ENCODE measurements around the gene SEMA3G. TPM values are rescaled to one million over a fixed set of nuclear protein-coding genes. Genes with fewer than 3 reads are reported as not detected.

Gene SEMA3G
- total and polyA plus RNA-seq, 8 donors: under 0.01 to 9.6 (median 1.8) TPM

DNA sequence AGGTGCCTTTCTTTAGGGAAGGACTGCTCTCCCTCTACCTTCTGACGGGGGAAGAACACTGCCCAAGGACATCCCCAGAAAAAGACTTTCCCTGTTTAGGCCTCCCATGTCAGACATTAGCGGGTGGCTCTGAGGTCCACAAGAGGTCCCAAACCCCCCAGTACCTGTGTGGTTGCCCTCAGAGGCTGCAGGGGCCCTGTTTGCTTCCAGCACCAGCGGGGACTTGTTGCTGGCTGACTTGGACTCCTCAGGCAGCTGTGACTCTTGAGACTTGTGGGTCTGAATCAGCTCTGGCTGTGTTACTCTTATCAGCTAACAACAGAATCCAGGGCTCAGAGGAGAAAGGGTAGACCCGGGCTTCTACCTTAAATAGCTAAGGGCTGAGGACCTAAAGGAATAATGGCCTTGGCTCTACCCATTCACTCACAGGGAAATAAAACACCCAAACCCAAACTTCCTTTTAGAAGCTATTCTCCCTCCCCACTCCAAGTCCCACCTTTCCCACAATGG, 39.2 kb downstream of the SEMA3G start:
- Histone ChIP-seq H3K27ac (no peak overlapping the region), H3K36me3 (peaks cover 58 to 80% (median 77%) of the 10 kb centered on the region in 4 donors), H3K4me1 (peaks cover 13 to 45% (median 41%) of the 10 kb centered on the region in 4 donors), H3K4me3 (no peak overlapping the region), H3K9me3 (no peaks in the 10 kb centered on the region), H3K27me3 (no peaks in the 10 kb centered on the region)
- WGBS, 5 donors: 86 to 94% (median 88%) methylated on average over 4 of the region's 4 CpGs
- no peak for DNase-seq
- intact Hi-C loops (cut with DNase I; ENCODE audit: low total_unique reads): no loop called here
- TF ChIP-seq POLR2A (IDR thresholded peaks at IDR 0.05) (no peak), POLR2AphosphoS5 (IDR thresholded peaks at IDR 0.05) (no peak), EP300 (IDR thresholded peaks at IDR 0.05) (no peak)
- TF ChIP-seq, protein P1, sequence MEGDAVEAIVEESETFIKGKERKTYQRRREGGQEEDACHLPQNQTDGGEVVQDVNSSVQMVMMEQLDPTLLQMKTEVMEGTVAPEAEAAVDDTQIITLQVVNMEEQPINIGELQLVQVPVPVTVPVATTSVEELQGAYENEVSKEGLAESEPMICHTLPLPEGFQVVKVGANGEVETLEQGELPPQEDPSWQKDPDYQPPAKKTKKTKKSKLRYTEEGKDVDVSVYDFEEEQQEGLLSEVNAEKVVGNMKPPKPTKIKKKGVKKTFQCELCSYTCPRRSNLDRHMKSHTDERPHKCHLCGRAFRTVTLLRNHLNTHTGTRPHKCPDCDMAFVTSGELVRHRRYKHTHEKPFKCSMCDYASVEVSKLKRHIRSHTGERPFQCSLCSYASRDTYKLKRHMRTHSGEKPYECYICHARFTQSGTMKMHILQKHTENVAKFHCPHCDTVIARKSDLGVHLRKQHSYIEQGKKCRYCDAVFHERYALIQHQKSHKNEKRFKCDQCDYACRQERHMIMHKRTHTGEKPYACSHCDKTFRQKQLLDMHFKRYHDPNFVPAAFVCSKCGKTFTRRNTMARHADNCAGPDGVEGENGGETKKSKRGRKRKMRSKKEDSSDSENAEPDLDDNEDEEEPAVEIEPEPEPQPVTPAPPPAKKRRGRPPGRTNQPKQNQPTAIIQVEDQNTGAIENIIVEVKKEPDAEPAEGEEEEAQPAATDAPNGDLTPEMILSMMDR (IDR thresholded peaks at IDR 0.05): no peak

DNA sequence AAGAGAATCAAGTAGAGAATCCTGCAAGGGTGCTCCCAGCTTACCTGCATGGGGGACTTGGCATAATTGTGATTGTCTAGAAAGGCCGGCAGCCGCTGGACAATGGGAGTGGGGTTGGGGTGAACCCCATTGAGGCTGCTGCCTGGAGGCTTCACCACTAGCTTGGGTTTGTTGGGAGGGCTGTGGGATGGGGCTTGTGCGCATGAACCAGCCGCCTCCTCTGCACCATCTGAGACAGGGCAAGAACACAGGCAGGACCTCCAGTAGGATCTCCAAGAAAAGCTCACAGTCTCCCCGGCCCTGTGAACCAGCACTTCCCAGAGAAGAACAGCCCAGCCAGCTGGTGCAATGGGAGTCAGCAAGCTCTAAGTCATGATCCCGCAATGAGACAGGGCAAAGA, 39.8 kb downstream of the SEMA3G start:
- Histone ChIP-seq H3K4me3 (no peak overlapping the region), H3K36me3 (peaks cover 58 to 86% (median 83%) of the 10 kb centered on the region in 4 donors), H3K27ac (no peak overlapping the region), H3K27me3 (no peaks in the 10 kb centered on the region), H3K9me3 (no peaks in the 10 kb centered on the region), H3K4me1 (peaks cover 18 to 51% (median 44%) of the 10 kb centered on the region in 4 donors)
- no peak for DNase-seq
- WGBS, 5 donors: 85 to 97% (median 95%) methylated on average over 4 to 6 of the region's 6 CpGs
- intact Hi-C loops (cut with DNase I; ENCODE audit: low total_unique reads): no loop called here
- TF ChIP-seq POLR2AphosphoS5 (IDR thresholded peaks at IDR 0.05) (no peak), POLR2A (IDR thresholded peaks at IDR 0.05) (no peak), EP300 (IDR thresholded peaks at IDR 0.05) (no peak)

DNA sequence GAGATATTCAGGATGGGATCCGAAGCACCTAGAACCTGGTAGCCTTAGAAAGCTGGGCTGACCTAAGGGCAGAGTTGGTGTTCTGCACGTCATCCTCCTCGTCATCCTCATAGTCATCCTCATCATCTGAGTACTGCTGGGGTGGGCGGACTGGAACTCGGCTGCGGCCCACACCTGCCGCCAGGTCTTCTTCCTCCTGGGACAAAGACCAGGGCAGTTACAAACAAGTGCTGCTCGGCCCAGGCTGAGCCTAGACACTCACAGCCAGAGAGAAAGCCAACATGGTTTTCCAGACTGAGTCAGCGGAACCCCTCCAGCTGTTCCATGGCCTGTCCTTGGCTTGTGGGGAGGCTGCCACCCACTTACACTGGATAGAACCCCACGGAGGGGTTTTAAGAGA, 40.5 kb downstream of the SEMA3G start:
- H3K9me3 ChIP-seq: no peaks in the 10 kb centered on the region
- H3K27me3 ChIP-seq: no peaks in the 10 kb centered on the region
- peaks cover 21 to 51% (median 47%) of the 10 kb centered on the region in 4 donors for H3K4me1 ChIP-seq
- H3K36me3 ChIP-seq: peaks cover 58 to 93% (median 84%) of the 10 kb centered on the region in 4 donors
- TF ChIP-seq EP300 (IDR thresholded peaks at IDR 0.05) (no peak), POLR2A (IDR thresholded peaks at IDR 0.05) (no peak), POLR2AphosphoS5 (IDR thresholded peaks at IDR 0.05) (no peak)
- TF ChIP-seq, protein P1 (IDR thresholded peaks at IDR 0.05): no peak
- no peak overlapping the region for H3K4me3 ChIP-seq
- no peak overlapping the region for H3K27ac ChIP-seq
- 86 to 96% (median 93%) methylated on average over 6 to 10 of the region's 10 CpGs for WGBS, 5 donors
- intact Hi-C loops (cut with DNase I; ENCODE audit: low total_unique reads): no loop called here
- no peak for DNase-seq

DNA sequence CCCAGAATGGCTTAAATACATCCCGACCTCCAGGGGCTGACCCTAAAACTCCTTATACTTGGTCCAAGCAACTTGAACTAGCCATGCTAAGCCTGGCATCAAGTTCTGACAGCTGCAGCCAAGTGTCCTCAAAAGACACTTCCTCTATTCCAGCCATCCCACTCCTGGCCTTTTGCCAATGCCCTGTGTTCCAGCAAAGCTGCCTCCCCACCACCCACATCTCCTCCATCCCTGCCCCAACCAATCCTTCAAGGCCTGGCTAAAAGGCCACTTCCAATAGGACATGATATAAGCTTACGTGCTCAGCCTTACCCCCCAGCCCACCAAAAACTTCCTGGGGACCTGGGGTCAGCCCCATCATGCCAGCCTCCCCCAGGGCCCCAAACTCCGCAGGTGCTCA, 40.9 kb downstream of the SEMA3G start:
- Histone ChIP-seq H3K4me3 (no peak overlapping the region), H3K27me3 (no peaks in the 10 kb centered on the region), H3K27ac (no peak overlapping the region), H3K36me3 (peaks cover 61 to 97% (median 85%) of the 10 kb centered on the region in 4 donors), H3K4me1 (peaks cover 17 to 47% (median 42%) of the 10 kb centered on the region in 4 donors), H3K9me3 (no peaks in the 10 kb centered on the region)
- 84 to 92% (median 90%) methylated on average over 3 of the region's 3 CpGs for WGBS, 5 donors
- no peak for TF ChIP-seq POLR2AphosphoS5 (IDR thresholded peaks at IDR 0.05)
- no peak for TF ChIP-seq POLR2A (IDR thresholded peaks at IDR 0.05)
- no peak for TF ChIP-seq EP300 (IDR thresholded peaks at IDR 0.05)
- TF ChIP-seq, protein P1 (IDR thresholded peaks at IDR 0.05): no peak
- intact Hi-C loops (cut with DNase I; ENCODE audit: low total_unique reads): no loop called here
- DNase-seq: no peak

GRCh38 chr3:52403271-52403841, 41.5 kb downstream of the SEMA3G start:
- Histone ChIP-seq H3K36me3 (peaks cover 62 to 98% (median 86%) of the 10 kb centered on the region in 4 donors), H3K27ac (no peak overlapping the region), H3K9me3 (no peaks in the 10 kb centered on the region), H3K4me1 (peaks cover 11 to 41% (median 36%) of the 10 kb centered on the region in 4 donors), H3K27me3 (no peaks in the 10 kb centered on the region), H3K4me3 (no peak overlapping the region)
- DNase-seq: no peak
- TF ChIP-seq EP300 (IDR thresholded peaks at IDR 0.05): no peak
- no peak for TF ChIP-seq POLR2AphosphoS5 (IDR thresholded peaks at IDR 0.05)
- TF ChIP-seq, protein P1 (IDR thresholded peaks at IDR 0.05): no peak
- no peak for TF ChIP-seq POLR2A (IDR thresholded peaks at IDR 0.05)
- 91 to 96% (median 94%) methylated on average over 8 to 19 of the region's 19 CpGs for WGBS, 5 donors
- intact Hi-C loops (cut with DNase I; ENCODE audit: low total_unique reads): no loop called here

Measured in stomach (tissue), 9 donors.